IMR-90 (cell line): ENCODE measurements around the gene SETX. TPM values are rescaled to one million over a fixed set of nuclear protein-coding genes. Genes with fewer than 3 reads are reported as not detected.

Experiments
- ATAC-seq: fragments of 200-7000 bp; cut with Tn5 transposase; 2 replicates; pipeline ENCODE4 v1.9.1; 2020; ENCODE audit warnings: low read depth, mild to moderate bottlenecking, moderate library complexity
- BruUV-seq: library from RNA; stranded (reverse); fragments of 400-500 nt; replicated peaks from 2 replicates; lab custom pipeline; 2021; lab: Mats Ljungman, UMichigan
- CTCF ChIA-PET: fragments of 300-600 bp; formaldehyde crosslinking; extraction: SDS; loops from one replicate; lab custom pipeline; 2021; ENCODE audit warnings: antibody characterized with exemption; lab: Yijun Ruan, JAX
- POLR2A ChIA-PET: fragments of 300-600 bp; sonication (Branson Sonifier 250); formaldehyde crosslinking; loops from one replicate; lab custom pipeline; 2022; ENCODE audit warnings: antibody characterized with exemption; ENCODE audit not compliant: unreplicated experiment; lab: Charles Lee
- DNase-seq: peaks from one replicate; pipeline ENCODE4 v3.0.0; 2013
- H2AFZ ChIP-seq: replicated peaks from 2 replicates; pipeline ENCODE3; 2013; ENCODE audit warnings: low read length, mild to moderate bottlenecking; ENCODE audit not compliant: poor library complexity
- H2AK5ac ChIP-seq: 2 replicates; pipeline ENCODE4 v1.6.1; 2013; ENCODE audit warnings: low read depth, low read length, inconsistent platforms
- H2AK9ac ChIP-seq: replicated peaks from 2 replicates; pipeline ENCODE3; 2013; ENCODE audit warnings: mild to moderate bottlenecking, low read depth, low read length, moderate library complexity; ENCODE audit not compliant: poor library complexity
- H2BK120ac ChIP-seq: 2 replicates; pipeline ENCODE4 v1.6.1; 2013; ENCODE audit warnings: low read depth, low read length, inconsistent platforms
- H2BK15ac ChIP-seq: 3 replicates; pipeline ENCODE4 v1.6.1; 2013; ENCODE audit warnings: low read depth, low read length, inconsistent platforms
- H2BK20ac ChIP-seq: 2 replicates; pipeline ENCODE4 v1.6.1; 2013; ENCODE audit warnings: low read depth, mild to moderate bottlenecking, inconsistent platforms, low read length, moderate library complexity
- H2BK5ac ChIP-seq: 2 replicates; pipeline ENCODE4 v1.6.1; 2013; ENCODE audit warnings: mild to moderate bottlenecking, low read depth, low read length, inconsistent platforms; ENCODE audit not compliant: poor library complexity, severe bottlenecking
- H3K14ac ChIP-seq: replicated peaks from 2 replicates; pipeline ENCODE4 v1.6.1; 2013; ENCODE audit warnings: low read depth, low read length, inconsistent platforms
- H3K18ac ChIP-seq: 2 replicates; pipeline ENCODE4 v1.6.1; 2013; ENCODE audit warnings: low read depth, low read length, control low read depth
- H3K23ac ChIP-seq: 2 replicates; pipeline ENCODE4 v1.6.1; 2013; ENCODE audit warnings: low read depth, low read length, inconsistent platforms
- H3K27ac ChIP-seq: 2 replicates; pipeline ENCODE4 v1.5.1; 2013; ENCODE audit warnings: mild to moderate bottlenecking, control low read depth, low read length; ENCODE audit not compliant: insufficient read depth
- H3K27me3 ChIP-seq: 2 replicates; pipeline ENCODE4 v1.6.1; 2013; ENCODE audit warnings: low read length; ENCODE audit not compliant: control insufficient read depth, insufficient read depth
- H3K36me3 ChIP-seq: 2 replicates; pipeline ENCODE4 v1.6.1; 2013; ENCODE audit warnings: low read length, mixed read lengths; ENCODE audit not compliant: control insufficient read depth, insufficient read depth
- H3K4ac ChIP-seq: 2 replicates; pipeline ENCODE4 v1.6.1; 2013; ENCODE audit warnings: low read depth, low read length, inconsistent platforms
- H3K4me1 ChIP-seq: 2 replicates; pipeline ENCODE4 v1.6.1; 2013; ENCODE audit warnings: low read length, mixed read lengths; ENCODE audit not compliant: control insufficient read depth, insufficient read depth
- H3K4me2 ChIP-seq: 2 replicates; pipeline ENCODE4 v1.6.1; 2013; ENCODE audit warnings: low read depth, mild to moderate bottlenecking, control low read depth, low read length, moderate library complexity
- H3K4me3 ChIP-seq: 2 replicates; pipeline ENCODE4 v1.5.1; 2013; ENCODE audit warnings: low read depth, mild to moderate bottlenecking, control low read depth, low read length, moderate library complexity; ENCODE audit not compliant: insufficient read depth
- H3K56ac ChIP-seq: 2 replicates; pipeline ENCODE4 v1.6.1; 2013; ENCODE audit warnings: low read length, inconsistent platforms; ENCODE audit not compliant: insufficient read depth; ENCODE audit errors: extremely low read depth
- H3K79me1 ChIP-seq, 2 experiments: 2 replicates each; pipeline ENCODE4 v1.6.1; 2013; ENCODE audit warnings: low read length in 2 of 2, inconsistent platforms in 1 of 2, low read depth in 1 of 2
- H3K9ac ChIP-seq: 2 replicates; pipeline ENCODE4 v1.6.1; 2013; ENCODE audit warnings: low read depth, low read length, control low read depth
- H3K9me1 ChIP-seq: 2 replicates; pipeline ENCODE4 v1.6.1; 2013; ENCODE audit warnings: low read length, inconsistent platforms; ENCODE audit not compliant: insufficient read depth
- H3K9me3 ChIP-seq: 2 replicates; pipeline ENCODE4 v1.6.1; 2013; ENCODE audit warnings: low read length; ENCODE audit not compliant: control insufficient read depth, insufficient read depth
- H4K20me1 ChIP-seq: 2 replicates; pipeline ENCODE4 v1.6.1; 2013; ENCODE audit warnings: low read length, inconsistent platforms; ENCODE audit not compliant: insufficient read depth
- H4K5ac ChIP-seq: 2 replicates; pipeline ENCODE4 v1.6.1; 2013; ENCODE audit warnings: mild to moderate bottlenecking, low read depth, low read length, control low read depth
- H4K8ac ChIP-seq, 2 experiments: 2 replicates each; pipeline ENCODE4 v1.6.1; 2013; ENCODE audit warnings: low read depth in 2 of 2, low read length in 2 of 2, control low read depth in 1 of 2, inconsistent platforms in 1 of 2
- H4K91ac ChIP-seq: 2 replicates; pipeline ENCODE4 v1.6.1; 2013; ENCODE audit warnings: low read depth, low read length, inconsistent platforms; ENCODE audit not compliant: insufficient read depth
- BHLHE40 ChIP-seq: fragments of 150-350 bp; IDR thresholded peaks from 2 replicates; pipeline ENCODE4 v1.6.1; 2016; ENCODE audit warnings: mild to moderate bottlenecking, low read depth, low read length
- MAZ ChIP-seq: IDR thresholded peaks from 2 replicates; pipeline ENCODE4 v1.6.1; 2012; ENCODE audit warnings: low read depth, mild to moderate bottlenecking, low read length, improper control_type of control experiment, moderate library complexity, borderline replicate concordance
- WGBS, 2 experiments: methylation state at CpG; one replicate each; pipeline versions ENCODE4 v1.1.5 to v1.1.7; 2013; ENCODE audit warnings: missing lambda C conversion rate in 2 of 2; ENCODE audit not compliant: insufficient read length in 1 of 2; ENCODE audit errors: extremely low coverage in 2 of 2; 5-methylcytosine and 5-hydroxymethylcytosine counted together
- dilution Hi-C: fragments of 300-500 bp; cut with HindIII; formaldehyde crosslinking; loops from one replicate; pipeline ENCODE4 v1.14.3; 2018; ENCODE audit warnings: low sequenced_read_pairs; ENCODE audit not compliant: unreplicated experiment
- in situ Hi-C: fragments of 300-500 bp; cut with MboI; formaldehyde crosslinking; loops from 3 replicates; pipeline ENCODE4 v1.14.3; 2019; ENCODE audit warnings: low sequenced_read_pairs, inconsistent platforms, mixed read lengths
- intact Hi-C: fragments of 100-400 bp; cut with micrococcal nuclease; formaldehyde crosslinking; loops from 2 replicates; pipeline ENCODE4 v1.10.0; 2022
- polyA plus RNA-seq, 3 experiments: library from polyadenylated mRNA; depleted of rRNA; stranded (reverse); fragments of >200 nt; gene quantifications; 2 replicates each; pipeline ENCODE4 v1.2.3, GENCODE V29; 2012; ENCODE audit warnings: low replicate concordance in 1 of 3
- total RNA-seq: library from RNA; depleted of rRNA; stranded (reverse); fragments of >200 nt; gene quantifications from 2 replicates; pipeline ENCODE4 v1.2.3, GENCODE V29; 2012
- TF ChIP-seq, protein P1 (sequence below): conservative IDR thresholded peaks from 2 replicates; pipeline ENCODE4 v1.5.1; 2012; ENCODE audit warnings: mild to moderate bottlenecking, low read depth, low read length, improper control_type of control experiment

The SETX gene
- total and polyA plus RNA-seq, 2 of the 4 experiments (the other 2 are of a cell fraction): 13.1 to 55.0 TPM

DNA sequence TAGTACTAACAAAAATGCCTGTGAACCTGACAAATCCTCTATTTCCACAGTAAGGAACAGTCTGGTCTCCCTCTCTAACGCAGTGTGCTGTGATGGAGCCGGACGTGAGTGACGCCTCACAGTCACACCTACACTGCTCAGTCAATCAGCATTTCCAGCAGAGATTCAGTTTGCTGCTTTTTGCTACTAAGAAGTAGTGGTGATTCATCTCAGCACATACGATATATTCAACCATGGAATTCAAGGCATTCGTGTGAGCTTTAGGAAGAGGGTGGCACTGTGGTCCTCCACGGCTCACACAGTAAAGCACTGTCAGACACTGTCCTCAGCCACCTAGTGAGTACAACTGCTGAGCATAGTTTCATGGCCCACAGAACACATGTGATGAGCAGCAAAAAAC lies 70.9 kb downstream of the SETX start:
- peak; percentile 89 for ATAC-seq
- BruUV-seq: no TSS peak

More for the DNA sequence above, 70.9 kb downstream of the SETX start:
- Histone ChIP-seq H3K27ac (peak overlapping the region; percentile 39; the same call in 1 of the 2 replicates), H2BK20ac (no peak overlapping the region), H3K14ac (no peak overlapping the region), H3K18ac (no peak overlapping the region), H3K27me3 (no peaks in the 10 kb centered on the region), H3K9ac (no peak overlapping the region), H4K91ac (no peak overlapping the region), H3K79me1 (peaks cover 23 to 28% of the 10 kb centered on the region in 2 experiments), H3K4me2 (0 out of 2 replicates have a peak overlapping the region, but pooled peaks have one; percentile 9), H2BK5ac (no peak overlapping the region), H4K8ac (no peak overlapping the region), H3K36me3 (peaks cover 43% of the 10 kb centered on the region), H3K4ac (no peak overlapping the region), H3K9me3 (no peaks in the 10 kb centered on the region), H2BK15ac (no peak overlapping the region), H4K5ac (no peak overlapping the region), H3K23ac (no peak overlapping the region), H2AK9ac (no peak overlapping the region), H2BK120ac (no peak overlapping the region), H2AK5ac (no peak overlapping the region), H3K4me3 (no peak overlapping the region), H2AFZ (no peak overlapping the region), H3K56ac (no peak overlapping the region), H3K9me1 (peaks cover 13% of the 10 kb centered on the region), H4K20me1 (peaks cover 38% of the 10 kb centered on the region), H3K4me1 (peaks cover 12% of the 10 kb centered on the region)
- no CpG with 5 or more reads among the region's 7 CpGs for WGBS, 2 experiments
- ChIA-PET POLR2A (interaction anchor here (0.6 kb wide), 1 partner anchor 23 kb away, joined by 3 read pairs; no protein-coding TSS in a partner anchor), CTCF (no interaction called here)
- intact Hi-C loops (no loop called here), dilution Hi-C loops (no loop called here), in situ Hi-C loops (no loop called here)
- peak; percentile 86 for DNase-seq
- TF ChIP-seq, protein P1, sequence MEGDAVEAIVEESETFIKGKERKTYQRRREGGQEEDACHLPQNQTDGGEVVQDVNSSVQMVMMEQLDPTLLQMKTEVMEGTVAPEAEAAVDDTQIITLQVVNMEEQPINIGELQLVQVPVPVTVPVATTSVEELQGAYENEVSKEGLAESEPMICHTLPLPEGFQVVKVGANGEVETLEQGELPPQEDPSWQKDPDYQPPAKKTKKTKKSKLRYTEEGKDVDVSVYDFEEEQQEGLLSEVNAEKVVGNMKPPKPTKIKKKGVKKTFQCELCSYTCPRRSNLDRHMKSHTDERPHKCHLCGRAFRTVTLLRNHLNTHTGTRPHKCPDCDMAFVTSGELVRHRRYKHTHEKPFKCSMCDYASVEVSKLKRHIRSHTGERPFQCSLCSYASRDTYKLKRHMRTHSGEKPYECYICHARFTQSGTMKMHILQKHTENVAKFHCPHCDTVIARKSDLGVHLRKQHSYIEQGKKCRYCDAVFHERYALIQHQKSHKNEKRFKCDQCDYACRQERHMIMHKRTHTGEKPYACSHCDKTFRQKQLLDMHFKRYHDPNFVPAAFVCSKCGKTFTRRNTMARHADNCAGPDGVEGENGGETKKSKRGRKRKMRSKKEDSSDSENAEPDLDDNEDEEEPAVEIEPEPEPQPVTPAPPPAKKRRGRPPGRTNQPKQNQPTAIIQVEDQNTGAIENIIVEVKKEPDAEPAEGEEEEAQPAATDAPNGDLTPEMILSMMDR: no peak
- TF ChIP-seq MAZ (no peak), BHLHE40 (peak; percentile 18; the same call in 1 of the 2 replicates)
